NCI-H146 treated with DMSO at 0.1 percent for 48 hours (cell line): Measurements from ENCODE around the gene NKAIN2.

Experiments
- DNase-seq: peaks from one replicate; lab custom pipeline; 2025; ENCODE audit not compliant: unreplicated experiment; lab: John Stamatoyannopoulos, UW

NKAIN2 gene

DNA sequence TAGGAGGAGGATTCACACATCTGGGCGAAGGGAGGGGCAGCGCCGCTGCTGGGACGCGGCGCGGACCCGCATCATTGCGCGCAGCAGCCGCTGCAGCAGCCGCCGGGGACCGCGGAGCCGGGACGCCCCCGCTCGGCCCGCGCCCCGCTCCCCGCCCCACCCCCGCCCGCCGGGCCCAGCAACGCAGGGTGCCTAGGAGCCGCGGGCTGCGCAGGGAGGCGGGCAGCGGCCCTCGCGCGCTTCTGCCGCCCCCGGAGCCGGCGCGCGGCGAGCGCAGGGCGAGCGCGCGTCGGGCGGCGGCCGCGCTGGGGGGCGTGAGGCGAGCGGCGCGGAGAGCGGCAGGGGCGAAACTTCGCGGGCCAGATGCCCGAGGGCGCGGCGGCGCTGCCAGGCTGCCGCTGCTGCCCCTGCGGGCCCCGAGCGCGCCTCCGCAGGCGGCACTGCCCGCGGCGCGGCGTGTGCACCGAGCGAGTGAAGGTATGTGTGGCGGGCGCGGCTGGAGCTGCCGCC, at the start of gene NKAIN2:
NKAIN2 (plus strand) TSS at position 362 of the 510 bp plus-strand sequence.
- no peak for DNase-seq

DNA sequence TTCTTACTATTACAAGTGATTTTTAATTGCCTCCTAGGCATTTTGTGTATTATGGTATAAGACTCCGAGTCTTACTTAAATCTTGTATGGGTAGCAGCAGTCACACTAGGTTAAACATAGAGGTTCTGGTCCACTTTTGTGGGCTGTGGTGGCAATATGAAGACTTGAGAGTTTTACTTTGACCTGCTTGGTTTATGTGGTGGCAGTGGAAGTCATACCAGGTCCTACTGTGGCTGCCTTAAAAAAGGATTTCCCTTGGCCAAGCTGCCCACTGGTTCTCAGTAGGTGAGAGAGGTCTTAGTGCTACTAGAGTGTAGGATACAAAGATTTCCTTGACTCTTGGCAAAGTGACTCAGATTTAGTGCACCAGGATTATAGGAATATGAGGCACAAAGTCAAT, 44.2 kb upstream of the NKAIN2 start:
- no peak for DNase-seq

DNA sequence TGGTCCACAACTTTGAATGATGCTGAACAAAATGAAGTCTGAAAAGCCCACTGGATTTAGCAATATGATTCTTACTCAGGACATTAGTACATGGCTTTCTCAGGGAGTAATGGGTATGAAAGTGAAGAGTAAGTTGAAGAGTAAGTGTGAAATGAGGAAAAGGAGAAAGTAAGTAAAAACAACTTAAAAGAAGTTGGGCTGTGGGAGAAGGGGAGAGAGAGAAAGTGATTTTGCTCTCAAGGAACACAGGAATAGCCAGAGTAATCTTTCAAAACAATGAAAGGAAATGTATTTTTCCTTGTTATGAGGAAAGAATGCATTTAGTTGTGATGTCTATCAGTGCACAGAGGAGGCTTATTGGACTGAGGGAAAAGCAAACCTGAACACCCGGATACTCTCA, 39.8 kb upstream of the NKAIN2 start:
- no peak for DNase-seq

DNA sequence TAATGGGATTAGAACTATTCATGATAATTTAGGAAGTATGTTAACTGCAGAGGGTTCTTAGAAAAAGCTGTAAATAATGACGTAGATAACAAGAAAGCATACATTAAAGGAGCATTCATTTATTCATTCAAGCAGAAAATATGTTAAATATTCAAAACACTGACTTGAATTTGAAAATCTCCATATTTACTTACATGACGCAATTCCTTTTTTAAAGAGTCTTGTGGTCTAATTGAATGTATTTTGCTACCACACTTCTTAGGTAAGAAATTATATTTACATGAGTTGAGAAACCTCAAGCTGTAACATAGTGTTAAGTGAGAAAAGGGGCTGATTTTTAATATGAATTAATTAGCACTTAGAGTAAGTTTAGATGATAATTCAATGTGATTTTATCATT, 38.9 kb upstream of the NKAIN2 start:
- DNase-seq: no peak

DNA sequence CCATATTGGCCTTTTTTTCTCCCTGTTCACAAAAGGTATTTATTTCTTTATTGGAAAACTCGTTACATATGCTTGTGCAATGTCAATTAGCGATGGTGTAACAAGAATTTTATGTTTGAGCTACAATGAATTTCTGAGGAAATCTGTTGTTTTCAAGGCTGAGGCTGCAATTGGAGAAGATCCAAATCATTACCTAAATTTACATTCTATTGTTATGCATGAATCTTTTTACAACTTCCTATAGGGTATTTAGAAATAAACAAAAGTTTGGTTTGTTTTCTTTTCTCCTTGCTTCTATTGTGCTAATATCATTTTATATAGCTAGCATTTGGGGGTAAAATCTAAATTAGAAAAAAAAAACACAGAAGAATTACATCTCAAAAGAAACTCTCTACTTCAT, 34.7 kb upstream of the NKAIN2 start:
- no peak for DNase-seq

DNA sequence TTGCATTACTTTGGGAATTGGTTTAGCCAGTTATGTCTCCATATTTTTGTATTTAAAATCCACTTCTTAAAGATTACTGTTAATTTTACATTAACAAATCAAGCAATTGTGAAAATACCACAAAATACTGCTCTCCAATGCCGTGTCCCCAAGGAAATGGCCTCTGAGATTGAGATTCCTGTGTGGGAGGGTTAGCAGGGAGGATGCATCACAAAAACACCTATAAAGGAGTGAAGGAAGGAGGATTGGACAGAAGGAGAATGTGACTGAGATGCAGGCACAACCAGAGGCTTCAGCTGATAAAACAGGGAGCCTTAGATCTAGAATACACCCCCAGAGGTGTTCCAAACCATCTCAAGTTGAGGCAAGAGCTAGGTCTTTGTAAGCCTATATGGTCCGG, 34.2 kb upstream of the NKAIN2 start:
- no peak for DNase-seq

DNA sequence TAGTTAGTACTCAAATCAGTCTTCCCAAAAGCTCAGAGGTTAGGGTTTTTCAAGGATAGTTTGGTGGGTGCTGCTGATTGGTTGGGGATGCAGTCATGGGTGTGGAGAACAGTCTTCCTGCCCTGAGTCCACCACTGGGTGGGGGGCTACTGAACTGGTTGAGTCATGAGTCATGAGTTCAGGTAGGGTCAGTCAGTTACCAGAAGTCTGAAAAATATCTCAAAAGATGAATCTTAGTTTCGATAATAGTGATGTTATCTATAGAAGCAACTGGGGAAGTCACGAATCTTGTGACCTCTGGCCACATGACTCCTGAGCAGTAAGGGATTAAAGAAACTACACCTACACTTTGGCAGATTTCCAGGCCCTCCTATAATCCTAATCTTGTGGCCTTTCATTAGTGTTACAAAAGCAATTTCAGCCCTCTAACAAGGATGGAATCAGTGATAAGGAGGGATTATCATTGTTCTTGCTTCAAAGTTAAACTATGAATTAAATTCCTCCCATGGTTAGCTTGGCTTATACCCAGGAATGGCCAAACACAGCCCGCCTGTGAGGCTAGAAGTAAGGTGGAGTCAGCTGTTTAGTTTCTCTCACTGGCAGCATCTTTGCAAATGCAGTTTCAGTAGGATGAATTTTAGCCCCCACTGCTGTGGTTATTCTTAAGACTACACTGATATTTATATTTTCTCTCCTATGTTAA, 33.3 kb upstream of the NKAIN2 start:
- DNase-seq: no peak

DNA sequence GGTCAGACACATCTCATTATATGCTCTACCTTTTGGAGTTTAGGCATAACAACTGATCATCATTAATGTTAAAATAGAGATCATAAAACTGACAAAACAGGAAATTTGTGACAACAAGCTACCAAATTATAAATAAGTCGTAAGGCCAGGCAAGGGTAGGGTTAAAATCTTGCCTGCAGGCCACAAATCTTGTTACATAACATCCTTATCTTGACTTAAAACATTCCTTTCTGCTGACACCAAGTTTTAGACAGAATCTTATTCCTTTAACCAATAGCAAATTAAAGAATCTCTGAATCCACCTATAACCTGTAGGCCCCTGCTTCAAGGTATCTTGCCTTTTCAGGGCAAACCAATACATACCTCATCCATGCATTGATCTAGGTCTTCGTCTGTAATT, 32.5 kb upstream of the NKAIN2 start:
- DNase-seq: no peak

DNA sequence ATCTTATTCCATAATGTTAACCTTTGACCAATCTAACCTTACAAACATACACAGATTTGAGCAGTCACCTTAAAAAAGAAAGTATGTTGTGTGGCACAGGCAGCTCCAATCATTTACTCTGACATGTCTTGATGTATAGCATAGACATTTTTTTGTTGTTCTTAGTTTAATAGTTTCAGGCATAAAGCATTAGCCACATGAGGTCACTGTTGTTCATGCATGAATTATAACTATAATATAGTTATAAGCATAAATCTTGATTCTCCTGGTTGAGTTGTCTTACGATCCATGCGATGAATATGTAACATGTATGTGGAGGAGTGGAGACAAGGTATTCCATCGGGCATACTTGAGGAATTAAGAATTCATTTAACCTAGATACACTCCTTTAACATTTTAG, 26.1 kb upstream of the NKAIN2 start:
- peak; percentile 54 for DNase-seq

DNA sequence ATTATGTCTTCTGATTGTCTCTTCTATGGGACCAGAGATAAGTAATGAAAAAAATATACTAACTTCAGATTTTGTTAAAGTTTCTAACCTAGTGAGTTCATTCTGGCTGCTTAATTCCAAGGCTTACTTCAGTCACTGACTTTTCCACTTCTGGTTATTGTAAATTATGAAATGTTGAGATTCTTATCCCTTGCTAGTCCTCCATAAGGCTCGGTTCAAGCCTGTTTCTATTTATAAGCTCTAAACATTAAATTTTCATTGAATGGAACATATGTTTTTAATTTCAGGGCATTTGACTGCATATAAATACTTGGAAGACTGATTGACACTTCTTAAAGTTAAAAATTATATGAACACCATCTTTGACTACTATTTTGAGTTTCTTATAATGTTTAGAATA, 23.6 kb upstream of the NKAIN2 start:
- DNase-seq: no peak

DNA sequence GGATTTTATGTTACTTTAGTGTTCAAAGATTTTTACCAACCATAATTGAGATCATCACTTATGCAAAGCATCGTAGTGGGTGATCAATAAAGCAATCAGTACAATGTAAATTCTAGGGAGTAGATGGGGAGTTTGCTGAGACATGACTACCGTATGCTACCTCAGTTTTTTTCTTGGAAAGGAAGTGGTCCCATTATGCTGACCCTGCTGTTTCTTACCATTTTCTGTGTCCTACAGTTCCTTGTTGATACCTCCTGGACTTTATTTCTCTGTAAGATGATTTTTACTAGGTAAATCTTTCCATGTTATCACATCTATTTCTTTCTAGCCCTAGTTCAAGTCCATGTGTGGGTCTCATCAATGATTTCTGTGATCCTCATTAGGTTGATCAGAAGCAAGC, 19.3 kb upstream of the NKAIN2 start:
- no peak for DNase-seq

DNA sequence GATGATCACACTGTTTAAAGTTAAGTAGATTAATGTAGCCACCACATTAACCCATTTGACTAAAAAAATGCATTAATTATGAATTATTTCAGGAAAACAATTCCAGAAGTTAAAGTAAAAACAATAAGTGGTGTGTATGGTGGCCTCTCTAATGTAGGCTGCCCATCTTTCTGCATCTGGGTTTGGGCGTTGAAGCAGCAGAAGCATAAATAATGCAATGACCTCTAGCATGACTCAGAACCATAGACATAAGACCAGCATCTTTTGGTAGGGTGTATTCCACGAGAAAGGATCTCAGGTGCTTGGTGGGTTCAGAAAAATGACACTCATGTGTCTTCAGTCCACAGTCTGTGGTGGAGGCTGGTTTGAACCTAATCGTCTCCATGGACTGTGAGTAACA, 18.6 kb upstream of the NKAIN2 start:
- DNase-seq: no peak

DNA sequence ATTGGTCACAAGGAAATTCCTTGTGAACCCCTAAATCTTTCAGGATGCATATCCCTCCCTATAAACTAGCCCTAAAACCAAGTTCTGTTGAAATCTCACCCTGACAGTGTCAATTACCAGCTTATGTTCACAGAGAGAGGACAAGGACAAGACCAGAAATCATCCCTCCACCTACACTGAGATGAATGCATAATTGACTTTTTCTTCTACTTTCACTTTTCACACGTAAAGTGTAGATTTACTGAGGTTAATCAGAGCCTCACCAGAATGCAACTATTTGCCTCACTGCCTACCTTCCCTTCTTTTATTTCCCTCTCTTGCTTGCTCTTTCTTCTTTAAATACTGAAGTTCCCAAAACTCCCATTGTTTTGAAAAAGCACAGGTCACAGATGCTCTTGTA, 15.3 kb upstream of the NKAIN2 start:
- DNase-seq: no peak

DNA sequence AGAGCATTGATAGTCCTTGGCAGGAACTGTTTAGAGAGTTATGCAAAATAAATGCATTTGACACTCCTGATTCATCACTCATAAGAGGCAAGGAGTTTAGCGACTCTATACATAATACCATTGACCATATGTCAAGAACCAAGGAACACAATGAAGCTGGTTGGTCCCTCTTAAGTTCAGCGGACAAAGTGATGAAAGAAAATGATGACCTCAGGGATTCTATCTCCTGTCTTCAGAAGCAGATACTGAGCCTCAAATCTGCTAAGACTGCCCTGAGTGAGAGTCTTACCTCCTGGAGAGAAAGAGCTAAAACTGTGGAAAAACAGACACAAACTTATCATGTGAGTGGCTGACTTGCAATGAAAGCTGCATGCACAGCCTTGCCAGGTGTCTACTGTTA, 9.5 kb upstream of the NKAIN2 start:
- no peak for DNase-seq

DNA sequence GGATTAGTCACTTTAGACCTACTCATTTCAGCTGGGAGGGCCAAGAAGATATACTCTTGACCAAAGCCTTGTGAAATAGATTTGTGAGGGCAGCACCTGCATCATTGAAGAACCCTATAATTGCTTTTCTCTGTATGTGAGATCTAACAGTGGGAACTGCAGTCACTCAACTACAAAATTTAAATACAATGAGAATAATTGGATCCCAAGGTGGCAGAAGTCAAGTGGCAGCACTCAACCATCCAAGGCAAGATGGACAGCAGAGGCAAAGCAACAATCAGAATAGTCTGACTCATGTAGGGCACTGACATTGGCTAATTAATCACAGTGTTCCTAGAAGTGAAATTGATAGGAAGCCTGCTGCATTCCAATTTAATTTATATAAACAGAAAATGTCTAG, 8.9 kb upstream of the NKAIN2 start:
- no peak for DNase-seq

DNA sequence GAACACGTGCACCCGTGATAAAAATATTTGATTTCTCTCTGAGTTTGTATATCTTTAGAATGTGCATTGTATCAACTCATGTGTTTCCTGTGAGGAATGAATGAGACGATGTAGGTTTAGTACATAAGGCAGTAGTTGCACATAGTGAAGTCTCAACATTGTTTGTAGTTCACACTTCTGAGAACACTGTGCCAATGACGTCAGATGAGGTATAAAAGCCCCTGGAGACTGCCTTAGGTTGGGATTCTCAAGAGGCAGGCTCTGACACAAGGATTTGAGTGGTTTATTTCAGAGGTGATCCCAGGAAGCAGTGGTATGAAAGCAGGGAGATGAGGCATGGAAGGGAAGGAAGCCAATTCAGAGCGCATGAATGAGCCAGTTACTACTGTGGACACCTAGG, 2.6 kb upstream of the NKAIN2 start:
- DNase-seq: no peak

DNA sequence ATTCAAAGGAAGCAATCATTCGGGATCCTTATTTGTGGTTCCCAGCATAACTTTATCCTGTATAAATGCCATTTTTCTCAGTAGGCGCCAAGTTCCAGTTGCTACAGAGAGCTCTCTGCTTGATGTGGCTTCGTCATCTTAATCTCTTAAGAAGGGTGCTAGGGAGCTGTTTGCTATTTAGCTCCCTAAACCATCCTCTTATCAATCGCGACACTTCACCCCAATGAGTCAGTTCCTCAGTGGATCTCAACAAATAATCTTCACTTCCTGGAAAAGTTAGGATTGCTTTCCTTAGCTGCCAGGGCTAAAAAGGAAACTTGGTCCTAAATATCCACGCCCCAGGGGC, 1.3 kb upstream of the NKAIN2 start:
- DNase-seq: no peak

DNA sequence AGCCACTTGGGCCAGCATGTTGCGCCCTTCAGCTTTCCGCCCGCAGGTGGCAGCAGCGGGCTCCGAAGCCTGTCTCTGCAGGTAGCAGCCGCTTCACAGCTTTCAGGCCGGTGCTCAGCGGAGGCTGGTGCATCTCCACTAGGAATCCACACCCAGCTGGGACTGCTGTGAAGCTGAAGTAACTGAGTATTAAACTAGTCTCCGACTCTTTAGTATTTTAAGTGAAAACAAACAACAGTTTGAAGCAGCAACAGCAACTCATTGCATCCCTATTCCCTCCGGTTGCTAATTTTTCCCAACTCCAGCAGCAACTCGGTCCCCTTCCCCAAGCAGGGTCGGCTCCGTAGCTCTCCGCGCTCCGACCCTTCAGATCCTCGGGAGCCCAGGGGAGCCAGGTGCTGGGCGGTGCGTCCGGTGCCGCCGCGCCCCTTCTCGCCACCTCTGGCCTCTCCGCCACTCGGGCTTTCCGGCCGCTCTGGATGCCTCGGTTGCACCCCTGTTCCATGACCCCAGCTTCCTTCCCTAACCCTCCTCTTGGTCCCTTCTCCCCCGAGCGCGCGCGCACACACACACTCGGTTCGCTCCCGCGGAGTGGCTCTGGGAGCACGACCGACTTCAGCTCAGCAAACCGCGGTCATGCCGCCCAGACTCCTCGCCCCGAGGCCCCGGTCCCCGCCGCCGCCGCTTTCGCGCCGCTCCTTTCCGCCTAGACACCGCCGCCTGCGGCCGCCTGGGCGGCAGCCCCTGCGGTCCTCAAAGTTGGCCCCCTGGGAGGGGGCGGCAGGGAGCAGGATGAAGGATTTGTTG, 765 bp upstream of the NKAIN2 start:
- peak; percentile 94 for DNase-seq

DNA sequence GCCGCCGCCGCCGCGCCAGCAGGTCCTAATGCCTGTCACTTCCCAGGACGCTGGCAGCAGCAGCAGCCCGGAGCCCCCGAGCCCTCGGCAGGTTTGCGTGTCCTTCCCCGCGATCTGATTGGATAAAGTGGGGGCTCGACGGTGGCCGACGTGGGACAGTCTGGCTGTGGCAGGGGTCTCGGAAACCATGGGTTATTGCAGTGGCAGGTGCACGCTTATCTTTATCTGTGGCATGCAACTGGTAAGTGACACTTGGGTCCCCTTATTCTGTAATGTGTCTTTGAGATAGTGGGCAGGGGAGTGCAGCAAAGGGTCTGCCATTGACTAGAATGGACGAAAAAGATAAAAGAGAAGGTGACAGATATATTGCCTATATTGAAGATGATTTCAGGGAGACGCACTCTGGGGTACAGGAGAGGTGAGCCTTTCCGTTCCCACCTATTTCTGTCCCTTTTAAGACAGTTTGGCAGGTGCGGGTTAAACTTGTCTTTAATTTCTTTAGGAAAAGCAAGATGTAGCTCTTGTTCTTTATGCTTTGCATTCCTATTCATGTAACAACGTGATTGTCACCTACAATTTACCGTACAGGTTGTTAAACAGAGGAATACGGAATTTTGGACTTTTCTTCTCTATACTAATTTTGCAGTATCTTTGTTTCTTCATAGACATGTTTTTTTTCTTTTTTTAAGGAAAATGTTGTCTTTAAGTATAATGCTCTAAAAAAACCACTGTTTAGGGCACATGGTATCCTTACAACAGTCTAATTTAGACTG, 535 bp downstream of the NKAIN2 start:
- peak; percentile 93 for DNase-seq

DNA sequence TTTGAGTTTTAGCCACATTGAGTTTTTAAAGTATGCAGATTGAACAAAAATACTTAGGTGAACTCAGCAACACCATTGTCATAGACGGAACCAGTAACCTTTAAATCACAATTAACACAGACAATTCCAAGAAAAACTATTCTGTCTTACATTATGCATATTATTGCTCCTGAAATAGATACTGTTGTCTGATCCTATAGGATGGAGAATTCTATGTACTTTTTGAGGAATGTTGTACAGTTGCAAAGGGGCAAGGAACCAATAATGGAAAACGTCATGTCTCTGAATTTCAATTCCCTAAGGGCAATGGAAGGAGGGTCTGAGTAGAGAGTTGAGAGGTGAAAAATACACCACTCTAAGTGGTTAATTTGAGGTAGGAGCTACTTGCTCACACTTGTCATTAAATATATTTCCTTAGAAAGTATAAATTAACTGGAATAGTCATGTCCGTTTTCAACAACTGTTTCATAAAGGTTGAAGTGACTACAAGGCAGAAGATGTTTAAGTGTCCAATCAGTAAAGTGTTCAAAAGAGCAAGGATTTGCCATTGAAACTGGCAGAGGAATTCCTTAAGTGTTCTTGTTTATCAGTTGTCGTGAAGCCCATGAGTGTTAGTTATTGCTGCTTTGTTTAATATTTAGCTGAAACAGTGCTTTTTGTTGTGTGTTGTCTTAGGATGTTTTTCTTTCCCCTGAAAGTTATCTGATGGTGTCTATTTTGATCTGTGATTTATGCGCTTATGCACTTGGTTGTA, 1.3 kb downstream of the NKAIN2 start:
- peak; percentile 70 for DNase-seq

DNA sequence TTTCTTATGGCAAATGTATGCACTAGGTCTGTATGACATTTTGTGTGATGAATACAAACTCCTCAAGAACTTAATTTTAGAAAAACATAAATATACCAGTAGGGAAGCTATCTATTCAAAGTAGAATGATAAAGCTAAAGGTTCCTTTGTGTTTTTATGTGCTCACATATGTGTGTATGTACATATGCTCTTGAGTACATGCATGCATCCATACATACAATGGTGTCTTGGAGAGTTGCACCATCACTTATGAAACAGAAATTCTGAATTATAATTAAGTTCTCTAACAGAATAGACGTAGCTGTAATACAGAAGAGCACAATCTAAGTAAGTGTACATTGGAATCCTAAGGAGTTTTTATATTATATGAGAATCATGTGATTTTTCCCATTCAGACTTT, 2.3 kb downstream of the NKAIN2 start:
- DNase-seq: peak; percentile 52
